GM18520 (cell line): Measurements from ENCODE around the gene PDE1C.
A peak's percentile ranks its signal among the peaks of the same experiment; 100 is the strongest.

Source experiments
- ATAC-seq: cut with Tn5 transposase; IDR thresholded peaks from one replicate; pipeline ENCODE4 v1.9.1; 2021; ENCODE audit not compliant: unreplicated experiment

PDE1C gene

DNA sequence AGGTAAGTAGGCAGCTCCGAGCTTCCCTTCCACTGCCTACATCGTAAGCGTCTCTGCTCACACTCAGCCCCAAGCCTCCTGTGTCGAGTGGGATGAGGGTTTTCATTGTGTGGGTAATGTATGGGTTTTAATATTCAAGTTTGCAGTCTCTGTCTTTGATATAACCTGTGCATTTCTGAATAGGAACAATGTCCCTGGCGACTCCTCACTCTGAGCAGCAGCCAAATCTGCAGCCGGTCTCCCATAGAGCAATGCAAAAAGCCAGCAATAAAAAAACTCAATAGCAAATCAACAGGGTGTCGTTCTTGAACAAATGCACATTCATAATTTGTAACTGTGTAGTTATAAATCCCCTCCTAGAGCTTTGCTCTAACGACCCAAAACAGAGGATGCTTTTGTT lies 349.8 kb downstream of the PDE1C start:
- ATAC-seq = no peak

DNA sequence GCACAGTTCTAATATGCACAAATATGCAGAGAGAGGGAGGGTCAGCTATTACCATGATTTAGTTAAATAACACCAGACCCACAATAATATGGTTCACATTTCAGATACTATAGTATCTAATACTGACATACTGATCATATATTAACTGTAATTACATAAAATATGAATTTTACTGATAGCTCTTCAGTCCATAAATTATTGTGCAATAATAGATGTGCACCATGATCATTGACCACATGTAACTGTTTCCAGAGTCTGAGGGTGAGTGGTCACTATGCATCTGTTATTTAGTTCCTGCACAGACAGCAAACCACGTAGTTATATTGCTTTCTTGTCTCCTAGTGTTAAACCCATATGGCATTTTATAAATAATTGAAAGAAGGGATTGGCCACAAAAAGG lies 353.9 kb downstream of the PDE1C start:
- ATAC-seq = no peak

- ATAC-seq = no peak
Observed at GRCh38 chr7:31710171-31710570, 360.0 kb downstream of the PDE1C start.

- no peak for ATAC-seq
Observed at GRCh38 chr7:31707089-31707488, 363.1 kb downstream of the PDE1C start.

- peak; percentile 58 for ATAC-seq
Observed at GRCh38 chr7:31705377-31705776, 364.8 kb downstream of the PDE1C start.

GRCh38 chr7:31702354-31702753 lies 367.9 kb downstream of the PDE1C start:
- no peak for ATAC-seq
